ENCODE measurements around the gene TRIM9.

Gene TRIM9

GRCh38 chr14:51044961-51045360 is 49.9 kb downstream of the TRIM9 start:
- no peaks in the 10 kb centered on the region for H3K9me3 ChIP-seq
- TF ChIP-seq CTCF (IDR thresholded peaks at IDR 0.05; ENCODE audit: low read depth, low read length), result no peak
- no peaks in the 10 kb centered on the region for H3K36me3 ChIP-seq

GRCh38 chr14:51041883-51042282 is 53.0 kb downstream of the TRIM9 start:
- Histone ChIP-seq H3K4me3 (ENCODE audit: low read depth, low read length) (no peak overlapping the region), H3K4me1 (no peaks in the 10 kb centered on the region), H3K27me3 (no peaks in the 10 kb centered on the region), H3K36me3 (no peaks in the 10 kb centered on the region), H3K9me3 (no peaks in the 10 kb centered on the region)
- DNase-seq, result no peak
- no peak for TF ChIP-seq CTCF (IDR thresholded peaks at IDR 0.05; ENCODE audit: low read depth, low read length)

More at GRCh38 chr14:51044961-51045360, 49.9 kb downstream of the TRIM9 start:
- Histone ChIP-seq H3K4me1 (no peaks in the 10 kb centered on the region), H3K4me3 (ENCODE audit: low read depth, low read length) (no peak overlapping the region), H3K27me3 (no peaks in the 10 kb centered on the region)
- no peak for DNase-seq

- no peak for TF ChIP-seq CTCF (IDR thresholded peaks at IDR 0.05; ENCODE audit: low read depth, low read length)
- H3K4me3 ChIP-seq (ENCODE audit: low read depth, low read length), result no peak overlapping the region
- no peaks in the 10 kb centered on the region for H3K9me3 ChIP-seq
- DNase-seq, result no peak
- no peaks in the 10 kb centered on the region for H3K4me1 ChIP-seq
- H3K27me3 ChIP-seq, result no peaks in the 10 kb centered on the region
- H3K36me3 ChIP-seq, result no peaks in the 10 kb centered on the region
Measured at GRCh38 chr14:51041108-51041531, 53.8 kb downstream of the TRIM9 start.

GRCh38 chr14:51039252-51039651 is 55.7 kb downstream of the TRIM9 start:
- DNase-seq, result no peak
- Histone ChIP-seq H3K36me3 (no peaks in the 10 kb centered on the region), H3K4me1 (0 out of 2 replicates have a peak, but pooled peaks cover 4% of the 10 kb centered on the region), H3K4me3 (ENCODE audit: low read depth, low read length) (no peak overlapping the region), H3K9me3 (no peaks in the 10 kb centered on the region), H3K27me3 (no peaks in the 10 kb centered on the region)
- no peak for TF ChIP-seq CTCF (IDR thresholded peaks at IDR 0.05; ENCODE audit: low read depth, low read length)

GRCh38 chr14:51035611-51036192 is 59.2 kb downstream of the TRIM9 start:
- no peaks in the 10 kb centered on the region for H3K27me3 ChIP-seq
- DNase-seq, result no peak
- no peaks in the 10 kb centered on the region; the same call in 1 of the 2 replicates for H3K36me3 ChIP-seq
- no peak overlapping the region for H3K4me3 ChIP-seq (ENCODE audit: low read depth, low read length)
- H3K4me1 ChIP-seq, result 0 out of 2 replicates have a peak, but pooled peaks cover 4% of the 10 kb centered on the region
- TF ChIP-seq CTCF (IDR thresholded peaks at IDR 0.05; ENCODE audit: low read depth, low read length), result no peak
- no peaks in the 10 kb centered on the region for H3K9me3 ChIP-seq

GRCh38 chr14:51028851-51029754 is 65.8 kb downstream of the TRIM9 start:
- DNase-seq, result no peak
- H3K4me1 ChIP-seq, result no peaks in the 10 kb centered on the region
- H3K4me3 ChIP-seq (ENCODE audit: low read depth, low read length), result no peak overlapping the region
- TF ChIP-seq CTCF (IDR thresholded peaks at IDR 0.05; ENCODE audit: low read depth, low read length), result no peak
- no peaks in the 10 kb centered on the region for H3K27me3 ChIP-seq
- no peaks in the 10 kb centered on the region for H3K9me3 ChIP-seq
- H3K36me3 ChIP-seq, result no peaks in the 10 kb centered on the region; the same call in 1 of the 2 replicates

Measured in BE2C (cell line).